ENCODE measurements around the gene ABCC12. TPM values are rescaled to one million over a fixed set of nuclear protein-coding genes. Genes with fewer than 3 reads are reported as not detected.

ABCC12 gene
- total and polyA plus RNA-seq, 2 of the 8 experiments (the other 6 are each of a cell fraction or from before 2014, with no cell fraction given), result 0.05 TPM; not detected in 1

DNA sequence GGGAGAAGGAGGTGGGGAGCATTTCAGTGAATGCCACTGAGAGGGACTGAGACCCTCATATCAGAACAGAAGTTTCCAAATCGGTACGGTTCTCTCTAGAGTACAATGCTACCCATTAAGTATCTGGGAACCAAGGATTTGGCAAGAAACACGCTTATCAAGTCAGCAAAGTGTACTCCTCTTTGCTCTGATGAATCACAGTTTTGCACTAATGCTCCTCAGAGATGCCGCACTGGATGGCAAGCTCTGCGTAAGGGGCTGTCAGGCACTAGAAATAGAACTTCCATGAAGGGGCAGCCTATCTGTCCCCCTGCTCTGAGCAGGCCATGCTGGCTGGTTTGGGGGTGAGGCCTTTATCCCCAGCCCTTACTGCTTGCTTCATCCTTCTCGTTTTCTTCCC lies 4.8 kb upstream of the ABCC12 start:
- Histone ChIP-seq H2BK20ac (ENCODE audit: low read length) (no peak overlapping the region), H3K27ac (ENCODE audit: low read depth, low read length) (no peak overlapping the region), H3K23me2 (ENCODE audit: low read depth, low read length) (no peaks in the 10 kb centered on the region), H2BK15ac (ENCODE audit: low read length) (no peak overlapping the region), H3K4ac (replicated peaks; ENCODE audit: insufficient read length, low read depth, low read length) (no peak overlapping the region), H4K20me1 (replicated peaks in 1 of 2; ENCODE audit: control insufficient read depth in 1 of 2, insufficient read depth in 2 of 2, low read length in 2 of 2) (no peaks in the 10 kb centered on the region), H3K4me1 (replicated peaks in 1 of 4; ENCODE audit: control insufficient read depth in 3 of 4, insufficient read depth in 4 of 4, low read length in 3 of 4) (no peaks in the 10 kb centered on the region), H3K14ac (ENCODE audit: insufficient read length) (no peak overlapping the region), H3K56ac (replicated peaks; ENCODE audit: insufficient read length, low read depth, low read length) (no peak overlapping the region), H3K9me3 (ENCODE audit: insufficient read depth in 2 of 2, low read depth in 1 of 2, low read length in 1 of 2) (no peaks in the 10 kb centered on the region), H3K4me3 (ENCODE audit: extremely low read depth in 1 of 4, insufficient read depth in 2 of 4, low read depth in 3 of 4, low read length in 4 of 4) (no peak overlapping the region), H2AK5ac (ENCODE audit: low read depth, low read length) (no peak overlapping the region), H4K8ac (ENCODE audit: extremely low read depth, insufficient read depth, low read length) (no peak overlapping the region), H3K4me2 (ENCODE audit: insufficient read depth in 1 of 2, low read depth in 2 of 2, low read length in 2 of 2) (no peak overlapping the region), H3K36me3 (ENCODE audit: control insufficient read depth in 2 of 4, insufficient read depth in 4 of 4, low read length in 3 of 4) (no peaks in the 10 kb centered on the region), H4K5ac (ENCODE audit: insufficient read length, low read depth, low read length) (no peak overlapping the region), H2AFZ (ENCODE audit: low read length) (no peak overlapping the region), H2BK12ac (ENCODE audit: low read depth, low read length) (no peak overlapping the region), H4K91ac (replicated peaks; ENCODE audit: insufficient read length, low read length) (no peak overlapping the region), H3K23ac (ENCODE audit: insufficient read length) (no peak overlapping the region), H3K18ac (ENCODE audit: extremely low read depth, low read length) (no peak overlapping the region), H2BK5ac (ENCODE audit: low read depth, low read length) (no peak overlapping the region), H3K79me1 (ENCODE audit: low read depth, low read length) (no peaks in the 10 kb centered on the region), H2BK120ac (replicated peaks; ENCODE audit: low read depth, low read length) (no peak overlapping the region), H3K79me2 (ENCODE audit: control insufficient read depth in 1 of 2, insufficient read depth in 2 of 2, low read length in 2 of 2) (no peaks in the 10 kb centered on the region), H3K9ac (replicated peaks in 1 of 4; ENCODE audit: extremely low read depth in 1 of 4, low read depth in 3 of 4, low read length in 3 of 4) (no peak overlapping the region), H3K27me3 (replicated peaks in 1 of 4; ENCODE audit: control insufficient read depth in 3 of 4, extremely low read depth in 1 of 4, insufficient read depth in 3 of 4, low read length in 3 of 4) (peaks cover 0 to 4% (median 3%) of the 10 kb centered on the region in 4 experiments; a peak in 6 of 7 replicates)
- 85% methylated on average over 6 of the region's 6 CpGs; no CpG with 5 or more reads in 1 of the 2 experiments for WGBS, 2 experiments (ENCODE audit: extremely low coverage in 1 of 2, insufficient coverage in 1 of 2, insufficient read length in 1 of 2, insufficient replicate concordance in 2 of 2, low coverage in 1 of 2, low lambda C conversion rate in 2 of 2, missing lambda C conversion rate in 1 of 2)
- POLR2A ChIA-PET (ENCODE audit: partially characterized antibody), result no interaction called here
- no peak for FAIRE-seq
- DNase-seq (ENCODE audit: low read depth in 1 of 2, low spot score in 2 of 2), result no peak
- CTCF ChIA-PET (ENCODE audit: partially characterized antibody), result interaction anchor here (0.9 kb wide), 1 partner anchor 287 kb away, joined by 4 read pairs; no protein-coding TSS in a partner anchor
- TF ChIP-seq CBX8 (IDR thresholded peaks at IDR 0.05; ENCODE audit: borderline replicate concordance, low read depth, low read length), result no peak
- no peak for TF ChIP-seq POLR2A (IDR thresholded peaks at IDR 0.05; ENCODE audit: control extremely low read depth in 1 of 2, low read depth in 2 of 2, low read length in 2 of 2)
- no peak for TF ChIP-seq EGR1 (IDR thresholded peaks at IDR 0.05; ENCODE audit: borderline replicate concordance, low read depth, low read length)
- TF ChIP-seq KDM4A (IDR thresholded peaks at IDR 0.05; ENCODE audit: low read depth, low read length, severe bottlenecking), result no peak
- no peak for TF ChIP-seq CHD2 (IDR thresholded peaks at IDR 0.05; ENCODE audit: low read length)
- TF ChIP-seq GABPA (IDR thresholded peaks at IDR 0.05; ENCODE audit: borderline replicate concordance, insufficient read depth, low read length), result no peak
- TF ChIP-seq RXRA (IDR thresholded peaks at IDR 0.05; ENCODE audit: insufficient read depth, low read depth, low read length), result no peak
- no peak for TF ChIP-seq SRF (IDR thresholded peaks at IDR 0.05; ENCODE audit: low read depth, low read length)
- no peak for TF ChIP-seq TBP (IDR thresholded peaks at IDR 0.05; ENCODE audit: low read depth, low read length)
- TF ChIP-seq, protein P1, sequence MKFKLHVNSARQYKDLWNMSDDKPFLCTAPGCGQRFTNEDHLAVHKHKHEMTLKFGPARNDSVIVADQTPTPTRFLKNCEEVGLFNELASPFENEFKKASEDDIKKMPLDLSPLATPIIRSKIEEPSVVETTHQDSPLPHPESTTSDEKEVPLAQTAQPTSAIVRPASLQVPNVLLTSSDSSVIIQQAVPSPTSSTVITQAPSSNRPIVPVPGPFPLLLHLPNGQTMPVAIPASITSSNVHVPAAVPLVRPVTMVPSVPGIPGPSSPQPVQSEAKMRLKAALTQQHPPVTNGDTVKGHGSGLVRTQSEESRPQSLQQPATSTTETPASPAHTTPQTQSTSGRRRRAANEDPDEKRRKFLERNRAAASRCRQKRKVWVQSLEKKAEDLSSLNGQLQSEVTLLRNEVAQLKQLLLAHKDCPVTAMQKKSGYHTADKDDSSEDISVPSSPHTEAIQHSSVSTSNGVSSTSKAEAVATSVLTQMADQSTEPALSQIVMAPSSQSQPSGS (IDR thresholded peaks at IDR 0.05; ENCODE audit: low read length), result no peak

Measured in H1 (cell line).